ENCODE measurements around the gene NEU2. TPM values are rescaled to one million over a fixed set of nuclear protein-coding genes. Genes with fewer than 3 reads are reported as not detected.
A peak's percentile ranks its signal among the peaks of the same experiment; 100 is the strongest.

The NEU2 gene
- total and polyA plus RNA-seq, 10 of the 15 experiments (the other 5 are each of a cell fraction or from before 2014, with no cell fraction given) = not detected

- TF ChIP-seq MEF2A (IDR thresholded peaks at IDR 0.05; ENCODE audit: insufficient read depth, low read depth, low read length) (no peak), NFYB (IDR thresholded peaks at IDR 0.05; ENCODE audit: insufficient read depth, low read depth, low read length) (no peak), HDAC2 (IDR thresholded peaks at IDR 0.05) (no peak), ZNF207 (IDR thresholded peaks at IDR 0.05; ENCODE audit: borderline replicate concordance) (no peak), POU2F2 (IDR thresholded peaks at IDR 0.05; ENCODE audit: borderline replicate concordance, low read depth, low read length) (peak; percentile 60; the same call in 2 of the 3 replicates), ESRRA (IDR thresholded peaks at IDR 0.05; ENCODE audit: low read length) (no peak), ASH2L (IDR thresholded peaks at IDR 0.05; ENCODE audit: borderline replicate concordance, low read depth) (no peak), TCF12 (IDR thresholded peaks at IDR 0.05; ENCODE audit: low read depth, low read length) (no peak), PBX3 (IDR thresholded peaks at IDR 0.05; ENCODE audit: insufficient replicate concordance, low read depth, low read length) (no peak), JUND (IDR thresholded peaks at IDR 0.05; ENCODE audit: low read depth, low read length) (no peak), RB1 (IDR thresholded peaks at IDR 0.05; ENCODE audit: borderline replicate concordance) (no peak), ATF7 (IDR thresholded peaks at IDR 0.05; ENCODE audit: low read depth) (peak; percentile 68), CBX3 (IDR thresholded peaks at IDR 0.05; ENCODE audit: borderline replicate concordance, low read depth) (no peak), SKIL (IDR thresholded peaks at IDR 0.05; ENCODE audit: low read depth, poor library complexity, severe bottlenecking) (no peak), SMAD5 (IDR thresholded peaks at IDR 0.05; ENCODE audit: low read depth) (peak; percentile 53; the same call in 1 of the 2 replicates), MYB (IDR thresholded peaks at IDR 0.05; ENCODE audit: borderline replicate concordance, low read depth, low read length) (no peak), RELB (IDR thresholded peaks at IDR 0.05; ENCODE audit: low read depth) (peak; percentile 63; the same call in 1 of the 2 replicates), BCL11A (IDR thresholded peaks at IDR 0.05; ENCODE audit: low read depth, low read length) (0 out of 2 replicates have a peak, but pooled peaks have one; percentile 5), REST (IDR thresholded peaks at IDR 0.05; ENCODE audit: low read depth, low read length) (no peak), HDGF (IDR thresholded peaks at IDR 0.05) (no peak; the same call in 1 of the 2 replicates), NR2F1 (conservative IDR thresholded peaks at IDR 0.05) (no peak)
Measured at GRCh38 chr2:233060980-233061590, 28.6 kb downstream of the NEU2 start (continued).
